HG02763 (cell line): ENCODE results near the gene VASH2.
"Not testable (repeated sequence)": the region's sequence is repeated elsewhere in the genome, so short reads cannot be mapped to it uniquely, and the experiment has no call there.

Source experiments
- ATAC-seq: cut with Tn5 transposase; IDR thresholded peaks from one replicate; pipeline ENCODE4 v1.9.1; 2021; ENCODE audit warnings: mild to moderate bottlenecking, moderate library complexity; ENCODE audit not compliant: unreplicated experiment

Gene VASH2

GRCh38 chr1:212954514-212954913 lies 4.2 kb downstream of the VASH2 start:
- ATAC-seq: no peak

DNA sequence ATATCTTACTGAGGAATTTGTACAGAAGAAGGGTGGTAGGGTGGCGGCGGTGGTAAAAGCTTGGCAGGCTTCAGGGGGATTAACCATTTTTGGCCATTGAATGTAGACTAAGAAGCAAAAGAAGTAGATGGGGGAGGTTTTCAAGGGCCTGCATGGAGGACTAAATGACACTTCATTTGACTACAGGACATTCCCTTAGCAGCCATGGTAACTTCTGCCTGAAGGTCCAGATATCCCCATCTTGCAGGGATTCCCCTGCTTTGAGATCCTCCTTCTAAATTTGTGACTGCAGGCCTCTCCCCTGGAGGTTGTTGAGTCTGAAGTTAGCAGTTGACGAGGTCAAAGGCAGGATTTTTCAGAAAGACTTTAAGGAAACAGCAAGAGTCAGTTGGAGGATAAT lies 4.8 kb downstream of the VASH2 start:
- no peak for ATAC-seq

DNA sequence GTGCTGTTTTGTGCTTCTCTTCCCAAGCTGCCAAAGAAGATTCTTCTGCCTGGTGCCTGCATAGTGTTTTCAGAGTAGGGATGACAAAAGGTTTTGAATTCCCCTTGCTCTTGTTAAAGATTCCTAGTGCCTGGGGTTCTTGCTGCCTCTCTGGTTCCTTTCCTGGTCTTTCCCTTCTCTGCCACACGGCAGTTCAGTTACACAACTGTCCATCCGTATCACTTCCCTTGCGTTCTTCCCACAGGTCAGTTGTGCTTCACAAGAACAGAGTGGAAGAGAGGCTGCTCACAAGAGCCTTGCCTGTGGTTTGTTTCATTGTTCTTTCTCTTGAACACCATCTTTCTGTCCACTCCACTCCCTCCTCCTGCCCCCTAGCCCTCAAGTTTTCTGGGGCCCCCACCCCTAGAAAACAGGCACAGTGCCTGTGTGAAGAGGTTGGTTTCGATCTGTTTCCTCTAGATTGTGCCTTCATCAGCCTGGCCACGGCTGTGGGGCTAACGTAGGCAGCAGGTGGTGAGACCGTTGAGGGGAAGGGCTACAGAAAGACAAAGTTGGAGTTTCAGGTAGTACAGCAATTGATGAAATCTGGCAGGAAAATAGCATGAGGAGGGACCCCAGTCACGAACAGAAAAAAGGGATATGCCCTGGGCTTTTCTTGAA lies 5.8 kb downstream of the VASH2 start:
- no peak for ATAC-seq

- ATAC-seq: no peak
Observed at GRCh38 chr1:212957546-212957945, 7.2 kb downstream of the VASH2 start.

GRCh38 chr1:212958175-212958574 lies 7.8 kb downstream of the VASH2 start:
- no peak for ATAC-seq

- ATAC-seq: peak; percentile 72
Observed at GRCh38 chr1:212959266-212960220, 9.2 kb downstream of the VASH2 start.

GRCh38 chr1:212960932-212961331 lies 10.6 kb downstream of the VASH2 start:
- no peak for ATAC-seq

- ATAC-seq: no peak
Observed at GRCh38 chr1:212962509-212962908, 12.2 kb downstream of the VASH2 start.

GRCh38 chr1:212964102-212964501 lies 13.8 kb downstream of the VASH2 start:
- ATAC-seq: no peak

DNA sequence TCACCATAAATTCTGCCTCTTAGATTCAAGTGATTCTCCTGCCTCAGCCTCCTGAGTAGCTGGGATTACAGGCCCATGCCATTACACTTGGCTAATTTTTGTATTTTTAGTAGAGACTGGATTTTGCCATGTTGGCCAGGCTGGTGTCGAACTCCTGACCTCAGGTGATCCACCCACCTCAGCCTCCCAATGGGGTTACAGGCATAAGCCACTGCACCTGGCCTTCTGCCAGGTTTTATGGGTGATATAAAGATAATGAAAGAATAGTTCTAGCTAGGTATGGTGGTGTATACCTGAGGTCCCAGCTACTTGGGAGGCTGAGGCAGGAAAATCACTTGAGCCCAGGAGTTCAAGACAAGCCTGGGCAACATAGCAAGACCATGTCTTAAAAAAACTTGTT lies 14.7 kb downstream of the VASH2 start:
- not testable (repeated sequence) for ATAC-seq

DNA sequence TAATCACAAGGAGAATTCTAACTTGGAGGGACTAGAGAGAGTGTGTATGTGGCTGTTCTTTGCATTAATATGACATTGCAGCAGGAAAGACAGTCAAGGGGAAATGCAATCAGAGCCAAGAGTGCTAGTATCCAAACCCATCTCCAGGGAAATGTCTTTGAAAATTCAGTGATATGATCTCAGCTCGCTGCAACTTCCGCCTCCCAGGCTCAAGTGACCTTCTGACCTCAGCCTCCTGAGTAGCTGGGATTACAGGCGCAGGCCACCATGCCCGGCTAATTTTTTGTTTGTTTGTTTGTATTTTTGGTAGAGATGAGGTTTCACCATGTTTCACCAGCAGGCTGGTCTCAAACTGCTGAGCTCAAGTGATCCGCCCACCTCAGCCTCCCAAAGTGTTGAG lies 16.3 kb downstream of the VASH2 start:
- no peak for ATAC-seq

DNA sequence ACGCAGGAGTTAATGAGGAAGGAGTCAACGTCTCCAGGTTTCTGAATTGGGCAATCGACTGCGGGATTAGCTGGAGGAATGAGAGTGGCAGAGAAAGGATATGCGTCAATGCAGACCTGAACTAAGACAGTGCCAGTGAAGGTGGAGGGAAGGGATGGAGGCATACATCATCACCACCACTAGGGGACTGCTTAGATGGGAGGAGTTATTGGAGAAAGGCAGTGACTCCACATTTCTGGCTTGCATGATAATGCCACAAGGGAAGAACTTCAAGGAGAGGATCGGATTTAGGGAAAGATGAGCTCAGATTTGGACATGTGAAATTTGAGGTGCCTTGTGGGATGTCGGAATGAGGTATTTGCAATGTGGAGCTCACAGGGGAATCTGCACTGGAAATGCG lies 17.5 kb downstream of the VASH2 start:
- no peak for ATAC-seq

- no peak for ATAC-seq
Observed at GRCh38 chr1:212968368-212968863, 18.1 kb downstream of the VASH2 start.

DNA sequence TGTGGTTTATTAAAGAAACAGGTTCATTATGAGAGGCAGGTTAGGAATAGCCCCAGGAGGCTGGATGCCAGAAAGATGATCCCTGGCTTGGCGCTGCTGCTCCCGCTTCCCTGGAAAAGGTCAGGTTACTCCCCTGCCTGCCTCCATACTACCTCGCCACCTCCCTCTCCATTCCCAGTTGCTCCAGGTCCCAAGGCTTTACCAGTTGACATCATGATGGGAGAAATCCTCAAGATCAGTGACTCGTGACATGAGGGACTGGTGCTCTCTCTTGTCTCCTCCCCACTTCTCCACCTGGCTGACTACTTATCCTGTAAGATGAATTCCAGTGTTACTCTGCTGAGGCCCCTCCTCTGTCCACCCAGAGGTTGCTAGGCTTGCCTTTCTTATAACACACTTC lies 19.7 kb downstream of the VASH2 start:
- ATAC-seq: no peak

- ATAC-seq: no peak
Observed at GRCh38 chr1:212971312-212971711, 21.0 kb downstream of the VASH2 start.

DNA sequence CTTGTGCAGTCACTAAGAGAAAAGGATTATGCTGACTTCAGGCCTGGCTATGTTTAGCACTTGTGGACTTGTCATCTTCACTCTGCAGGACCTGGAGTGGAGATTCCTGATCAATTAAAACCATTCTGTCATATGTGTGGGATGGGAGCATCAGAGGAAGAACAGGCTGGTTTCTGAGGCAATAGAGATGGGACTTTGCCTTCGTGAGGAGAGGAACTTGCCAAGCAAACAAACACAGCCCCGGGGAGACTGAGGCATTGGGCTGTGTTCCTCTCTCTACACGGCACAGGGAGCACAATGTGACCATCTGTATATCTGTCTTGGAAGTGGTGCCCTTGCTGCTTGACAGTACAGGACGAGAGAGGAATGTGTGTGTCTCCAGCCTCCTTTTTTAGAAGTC lies 23.1 kb downstream of the VASH2 start:
- ATAC-seq: no peak

GRCh38 chr1:212973899-212974298 lies 23.6 kb downstream of the VASH2 start:
- ATAC-seq: no peak

GRCh38 chr1:212974711-212975110 lies 24.4 kb downstream of the VASH2 start:
- no peak for ATAC-seq

GRCh38 chr1:212975111-212975918 lies 25.0 kb downstream of the VASH2 start:
- no peak for ATAC-seq

GRCh38 chr1:212976586-212976985 lies 26.2 kb downstream of the VASH2 start:
- ATAC-seq: no peak
